WTC11 (cell line): ENCODE results near the gene MAML2. TPM values are rescaled to one million over a fixed set of nuclear protein-coding genes. Genes with fewer than 3 reads are reported as not detected.

Source experiments
- ATAC-seq: fragments of 200-7000 bp; cut with Tn5 transposase; 2 replicates; pipeline ENCODE4 v1.10.0; 2021; ENCODE audit warnings: mild to moderate bottlenecking, moderate library complexity
- CTCF ChIA-PET: fragments of 300-600 bp; sonication (Branson Sonifier 250); formaldehyde crosslinking; loops from one replicate; lab custom pipeline; 2021; ENCODE audit warnings: antibody characterized with exemption; lab: Charles Lee
- POLR2A ChIA-PET: fragments of 350-600 bp; sonication (Branson Sonifier 250); formaldehyde crosslinking; loops from one replicate; lab custom pipeline; 2021; ENCODE audit warnings: antibody characterized with exemption; lab: Charles Lee
- DNase-seq: peaks from one replicate; pipeline ENCODE4 v3.0.0; 2021; ENCODE audit warnings: low spot score
- H3K27ac Mint-ChIP-seq: 2 replicates; pipeline ENCODE4 v1.8.0; 2021; ENCODE audit warnings: mixed read lengths
- H3K27me3 Mint-ChIP-seq: 2 replicates; pipeline ENCODE4 v1.8.0; 2021; ENCODE audit warnings: low read depth, mild to moderate bottlenecking, moderate library complexity, mixed read lengths
- H3K36me3 Mint-ChIP-seq: 2 replicates; pipeline ENCODE4 v1.8.0; 2021; ENCODE audit warnings: mixed read lengths
- H3K4me1 Mint-ChIP-seq: 2 replicates; pipeline ENCODE4 v1.8.0; 2022; ENCODE audit warnings: mixed read lengths
- H3K4me3 Mint-ChIP-seq: 2 replicates; pipeline ENCODE4 v1.8.0; 2021; ENCODE audit warnings: mild to moderate bottlenecking, moderate library complexity, mixed read lengths
- H3K9me3 Mint-ChIP-seq: 2 replicates; pipeline ENCODE4 v1.8.0; 2021; ENCODE audit warnings: mixed read lengths
- AFF4 ChIP-seq: sonication (generic); formaldehyde crosslinking; IDR thresholded peaks from 2 replicates; pipeline ENCODE4 v1.8.1; 2023; ENCODE audit warnings: mild to moderate bottlenecking, missing genetic modification reagents, borderline replicate concordance
- AR ChIP-seq: fragments of 250-450 bp; sonication (Bioruptor Pico); IDR thresholded peaks from 2 replicates; pipeline ENCODE4 v1.9.0; 2021; ENCODE audit warnings: mild to moderate bottlenecking
- ARID4B ChIP-seq: sonication (generic); formaldehyde crosslinking; IDR thresholded peaks from 2 replicates; pipeline ENCODE4 v1.8.0; 2023; ENCODE audit warnings: missing genetic modification reagents, mild to moderate bottlenecking, borderline replicate concordance
- E2F1 ChIP-seq: sonication (generic); formaldehyde crosslinking; IDR thresholded peaks from 2 replicates; pipeline ENCODE4 v1.8.0; 2022; ENCODE audit warnings: mild to moderate bottlenecking, missing genetic modification reagents
- FOXJ3 ChIP-seq: sonication (generic); formaldehyde crosslinking; IDR thresholded peaks from 2 replicates; pipeline ENCODE4 v1.9.0; 2021; ENCODE audit warnings: missing genetic modification reagents, mild to moderate bottlenecking, borderline replicate concordance
- FOXP4 ChIP-seq: sonication (generic); formaldehyde crosslinking; IDR thresholded peaks from 2 replicates; pipeline ENCODE4 v1.8.0; 2022; ENCODE audit warnings: mild to moderate bottlenecking, missing genetic modification reagents
- JUN ChIP-seq: sonication (generic); formaldehyde crosslinking; IDR thresholded peaks from 2 replicates; pipeline ENCODE4 v1.8.0; 2023; ENCODE audit warnings: mild to moderate bottlenecking, missing genetic modification reagents
- NFE2L1 ChIP-seq: sonication (generic); formaldehyde crosslinking; IDR thresholded peaks from 2 replicates; pipeline ENCODE4 v1.8.1; 2023; ENCODE audit warnings: missing genetic modification reagents
- NR1H2 ChIP-seq: sonication (generic); formaldehyde crosslinking; IDR thresholded peaks from 2 replicates; pipeline ENCODE4 v1.9.0; 2021; ENCODE audit warnings: mild to moderate bottlenecking, moderate library complexity, missing genetic modification reagents
- TEAD4 ChIP-seq: sonication (generic); formaldehyde crosslinking; IDR thresholded peaks from 2 replicates; pipeline ENCODE4 v1.8.0; 2022; ENCODE audit warnings: mild to moderate bottlenecking, missing genetic modification reagents
- ZMAT4 ChIP-seq: fragments of 250-450 bp; sonication (Bioruptor Pico); IDR thresholded peaks from 2 replicates; pipeline ENCODE4 v1.9.0; 2021; ENCODE audit warnings: mild to moderate bottlenecking
- total RNA-seq: library from RNA; stranded (reverse); gene quantifications from 3 replicates; pipeline ENCODE4 v1.2.3, GENCODE V29; 2021
- TF ChIP-seq, protein P1 (sequence below): sonication (generic); formaldehyde crosslinking; conservative IDR thresholded peaks from 2 replicates; pipeline ENCODE4 v1.8.1; 2022; ENCODE audit warnings: mild to moderate bottlenecking, missing genetic modification reagents
- TF ChIP-seq, protein P2 (sequence below): fragments of 250-450 bp; sonication (Bioruptor Pico); IDR thresholded peaks from 2 replicates; pipeline ENCODE4 v1.9.0; 2021; ENCODE audit warnings: moderate library complexity, mild to moderate bottlenecking, inconsistent platforms, borderline replicate concordance
- TF ChIP-seq, protein P3 (sequence below): fragments of 250-450 bp; sonication (Bioruptor Pico); IDR thresholded peaks from 2 replicates; pipeline ENCODE4 v2.1.2; 2022; ENCODE audit warnings: mild to moderate bottlenecking, moderate library complexity

MAML2 gene
- total RNA-seq, 1 experiment from 2014 or later = 8.1 TPM

DNA sequence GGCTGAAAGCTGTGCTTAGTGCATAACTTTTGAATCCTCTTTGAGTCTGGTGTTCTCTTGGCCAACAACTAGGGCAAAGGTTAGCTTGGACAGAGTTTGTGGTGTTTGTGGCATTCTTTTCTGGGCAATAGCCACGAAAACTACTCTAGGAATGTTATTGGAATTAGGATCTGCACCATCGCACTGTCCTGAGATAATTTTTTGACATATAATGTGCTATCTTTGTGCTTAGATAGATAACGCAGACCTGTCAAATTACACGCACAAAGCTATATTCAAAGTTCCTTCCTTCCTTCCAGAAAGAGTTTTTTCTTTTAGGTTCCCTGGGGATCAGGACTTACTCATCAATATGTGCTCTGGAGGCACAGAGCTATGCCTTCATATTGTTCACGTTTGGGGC is 252.3 kb downstream of the MAML2 start:
- ChIA-PET CTCF (interaction anchor here (1.7 to 2.2 kb wide), 2 partner anchors 252 to 298 kb away, joined by 4 to 15 read pairs; partner anchors contain the start of genes CCDC82 and MAML2), POLR2A (interaction anchor here (0.6 kb wide), 1 partner anchor 186 kb away, joined by 3 read pairs; no protein-coding TSS in a partner anchor)
- DNase-seq = no peak
- H3K36me3 Mint-ChIP-seq = no peaks in the 10 kb centered on the region
- no peaks in the 10 kb centered on the region for H3K9me3 Mint-ChIP-seq
- H3K27ac Mint-ChIP-seq = no peak overlapping the region
- no peak overlapping the region for H3K4me3 Mint-ChIP-seq
- TF ChIP-seq, protein P1, sequence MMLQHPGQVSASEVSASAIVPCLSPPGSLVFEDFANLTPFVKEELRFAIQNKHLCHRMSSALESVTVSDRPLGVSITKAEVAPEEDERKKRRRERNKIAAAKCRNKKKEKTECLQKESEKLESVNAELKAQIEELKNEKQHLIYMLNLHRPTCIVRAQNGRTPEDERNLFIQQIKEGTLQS (CRISPR knock-in tag) = no peak
- TF ChIP-seq FOXP4 (CRISPR knock-in tag) (no peak), AR (CRISPR knock-in tag) (no peak), JUN (CRISPR knock-in tag) (no peak), NFE2L1 (CRISPR knock-in tag) (no peak), E2F1 (CRISPR knock-in tag) (no peak), ARID4B (no peak), TEAD4 (CRISPR knock-in tag) (no peak)
- ATAC-seq = no peak
- H3K4me1 Mint-ChIP-seq = peaks cover 25% of the 10 kb centered on the region
- H3K27me3 Mint-ChIP-seq = no peaks in the 10 kb centered on the region

DNA sequence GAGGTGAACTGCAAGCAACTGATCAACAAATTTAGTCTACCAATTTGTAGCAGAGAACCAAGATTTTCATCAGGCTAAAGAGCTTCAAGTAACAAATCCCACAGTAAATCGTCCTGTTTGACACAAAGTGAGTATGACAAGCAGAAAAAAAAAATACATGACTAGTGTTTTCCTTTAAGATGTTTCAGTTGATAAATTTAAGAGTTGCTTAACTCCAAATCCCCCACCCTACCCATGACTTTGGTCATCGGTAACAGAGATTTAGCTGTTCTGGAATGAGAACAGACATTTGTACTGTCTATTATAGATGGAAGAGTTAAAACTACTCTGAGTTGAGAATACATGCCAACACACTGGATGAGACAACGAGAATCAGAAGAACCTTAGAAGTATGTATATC is 254.1 kb downstream of the MAML2 start:
- no peak overlapping the region for H3K4me3 Mint-ChIP-seq
- no peaks in the 10 kb centered on the region for H3K36me3 Mint-ChIP-seq
- ATAC-seq (no peak), DNase-seq (no peak)
- ChIA-PET CTCF (interaction anchor here (0.5 to 1.6 kb wide), 2 partner anchors 26 to 255 kb away, joined by 3 to 4 read pairs; no protein-coding TSS in a partner anchor), POLR2A (no interaction called here)
- no peaks in the 10 kb centered on the region for H3K27me3 Mint-ChIP-seq
- peaks cover 25% of the 10 kb centered on the region for H3K4me1 Mint-ChIP-seq
- H3K27ac Mint-ChIP-seq = no peak overlapping the region
- TF ChIP-seq ZMAT4 (CRISPR knock-in tag) = no peak
- TF ChIP-seq, protein P2, sequence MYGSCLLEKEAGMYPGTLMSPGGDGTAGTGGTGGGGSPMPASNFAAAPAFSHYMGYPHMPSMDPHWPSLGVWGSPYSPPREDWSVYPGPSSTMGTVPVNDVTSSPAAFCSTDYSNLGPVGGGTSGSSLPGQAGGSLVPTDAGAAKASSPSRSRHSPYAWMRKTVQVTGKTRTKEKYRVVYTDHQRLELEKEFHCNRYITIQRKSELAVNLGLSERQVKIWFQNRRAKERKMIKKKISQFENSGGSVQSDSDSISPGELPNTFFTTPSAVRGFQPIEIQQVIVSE = no peak
- TF ChIP-seq NR1H2 (CRISPR knock-in tag) = no peak
- TF ChIP-seq, protein P3, sequence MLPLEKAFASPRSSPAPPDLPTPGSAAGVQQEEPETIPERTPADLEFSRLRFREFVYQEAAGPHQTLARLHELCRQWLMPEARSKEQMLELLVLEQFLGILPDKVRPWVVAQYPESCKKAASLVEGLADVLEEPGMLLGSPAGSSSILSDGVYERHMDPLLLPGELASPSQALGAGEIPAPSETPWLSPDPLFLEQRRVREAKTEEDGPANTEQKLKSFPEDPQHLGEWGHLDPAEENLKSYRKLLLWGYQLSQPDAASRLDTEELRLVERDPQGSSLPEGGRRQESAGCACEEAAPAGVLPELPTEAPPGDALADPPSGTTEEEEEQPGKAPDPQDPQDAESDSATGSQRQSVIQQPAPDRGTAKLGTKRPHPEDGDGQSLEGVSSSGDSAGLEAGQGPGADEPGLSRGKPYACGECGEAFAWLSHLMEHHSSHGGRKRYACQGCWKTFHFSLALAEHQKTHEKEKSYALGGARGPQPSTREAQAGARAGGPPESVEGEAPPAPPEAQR (CRISPR knock-in tag) = no peak
- no peak for TF ChIP-seq AFF4 (CRISPR knock-in tag)
- TF ChIP-seq FOXJ3 (CRISPR knock-in tag) = no peak
- no peaks in the 10 kb centered on the region for H3K9me3 Mint-ChIP-seq
